Measurements from ENCODE around the gene DNAH6. TPM values are rescaled to one million over a fixed set of nuclear protein-coding genes. Genes with fewer than 3 reads are reported as not detected.

DNAH6 gene
- total RNA-seq, 2 experiments from 2014 or later = 0.21 to 0.54 TPM

- no peak for DNase-seq
- no peak overlapping the region for H3K27ac Mint-ChIP-seq
- H3K4me1 Mint-ChIP-seq = peaks cover 41% of the 10 kb centered on the region
- no peaks in the 10 kb centered on the region for H3K27me3 Mint-ChIP-seq
- peaks cover 3% of the 10 kb centered on the region for H3K9me3 Mint-ChIP-seq
- H3K4me3 Mint-ChIP-seq = no peak overlapping the region
- H3K36me3 Mint-ChIP-seq = peaks cover 55% of the 10 kb centered on the region
These were observed 307.5 kb downstream of the DNAH6 start for GRCh38 chr2:84823788-84824187.

- Mint-ChIP-seq H3K27me3 (no peaks in the 10 kb centered on the region), H3K4me1 (peaks cover 21% of the 10 kb centered on the region), H3K27ac (peak overlapping the region; percentile 49), H3K4me3 (no peak overlapping the region), H3K9me3 (peaks cover 3% of the 10 kb centered on the region), H3K36me3 (peaks cover 53% of the 10 kb centered on the region)
- no peak for DNase-seq
These were observed 311.8 kb downstream of the DNAH6 start for GRCh38 chr2:84827978-84828575.

DNA sequence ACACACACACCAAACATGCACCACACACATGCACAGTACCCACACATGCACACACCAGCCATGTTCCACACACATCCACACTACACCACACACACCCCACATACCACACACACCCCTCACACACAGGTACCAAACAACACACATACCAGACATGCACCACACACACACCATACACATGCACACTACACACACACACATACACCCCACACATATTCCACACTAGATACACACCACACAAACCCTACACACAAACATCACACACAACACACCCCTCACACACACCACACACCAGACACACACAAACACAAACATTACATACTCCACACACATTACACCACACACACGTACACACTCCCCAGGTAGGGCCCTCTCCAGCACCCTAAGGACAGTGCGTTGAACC, 313.4 kb downstream of the DNAH6 start:
- Mint-ChIP-seq H3K27ac (no peak overlapping the region), H3K4me1 (peaks cover 30% of the 10 kb centered on the region), H3K4me3 (no peak overlapping the region), H3K36me3 (peaks cover 43% of the 10 kb centered on the region), H3K27me3 (no peaks in the 10 kb centered on the region), H3K9me3 (peaks cover 3% of the 10 kb centered on the region)
- DNase-seq = no peak

- no peak for DNase-seq
- H3K9me3 Mint-ChIP-seq = peaks cover 3% of the 10 kb centered on the region
- H3K27me3 Mint-ChIP-seq = no peaks in the 10 kb centered on the region
- no peak overlapping the region for H3K4me3 Mint-ChIP-seq
- H3K4me1 Mint-ChIP-seq = peaks cover 30% of the 10 kb centered on the region
- H3K27ac Mint-ChIP-seq = no peak overlapping the region
- peaks cover 43% of the 10 kb centered on the region for H3K36me3 Mint-ChIP-seq
These were observed 313.8 kb downstream of the DNAH6 start for GRCh38 chr2:84830095-84830494.

- Mint-ChIP-seq H3K4me3 (no peak overlapping the region), H3K9me3 (peaks cover 5% of the 10 kb centered on the region), H3K4me1 (peaks cover 32% of the 10 kb centered on the region), H3K36me3 (peaks cover 46% of the 10 kb centered on the region), H3K27me3 (no peaks in the 10 kb centered on the region), H3K27ac (no peak overlapping the region)
- no peak for DNase-seq
These were observed 314.6 kb downstream of the DNAH6 start for GRCh38 chr2:84830758-84831500.

GRCh38 chr2:84832772-84833461, 316.6 kb downstream of the DNAH6 start:
- peak overlapping the region; percentile 93 for H3K27ac Mint-ChIP-seq
- peak; percentile 35 for DNase-seq
- peaks cover 37% of the 10 kb centered on the region for H3K4me1 Mint-ChIP-seq
- peaks cover 51% of the 10 kb centered on the region for H3K36me3 Mint-ChIP-seq
- no peaks in the 10 kb centered on the region for H3K27me3 Mint-ChIP-seq
- H3K9me3 Mint-ChIP-seq = peaks cover 15% of the 10 kb centered on the region
- peak overlapping the region; percentile 65 for H3K4me3 Mint-ChIP-seq

GRCh38 chr2:84833481-84834150, 317.3 kb downstream of the DNAH6 start:
- Mint-ChIP-seq H3K27me3 (no peaks in the 10 kb centered on the region), H3K27ac (peak overlapping the region; percentile 93), H3K36me3 (peaks cover 51% of the 10 kb centered on the region), H3K4me3 (peak overlapping the region; percentile 65), H3K9me3 (peaks cover 15% of the 10 kb centered on the region), H3K4me1 (peaks cover 34% of the 10 kb centered on the region)
- DNase-seq = no peak

DNA sequence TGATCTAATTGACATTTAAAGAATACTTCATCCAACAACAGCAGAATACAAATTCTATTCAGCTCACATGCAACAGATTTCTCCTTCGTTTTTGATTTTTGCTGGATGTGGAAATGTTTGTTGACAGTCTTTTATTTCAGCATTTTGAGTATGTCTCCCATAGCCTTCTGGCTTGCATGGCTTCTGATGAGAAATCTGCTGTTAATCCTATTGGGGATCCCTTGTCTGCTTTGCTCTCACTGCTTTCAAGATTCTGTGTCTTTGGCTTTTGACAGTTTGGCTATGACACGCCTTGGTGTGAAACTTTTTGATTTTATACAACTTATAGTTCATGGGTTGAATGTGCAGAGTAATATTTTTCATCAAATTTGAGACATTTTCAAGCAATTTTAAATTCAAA, 319.9 kb downstream of the DNAH6 start:
- Mint-ChIP-seq H3K27me3 (no peaks in the 10 kb centered on the region), H3K36me3 (peaks cover 70% of the 10 kb centered on the region), H3K27ac (no peak overlapping the region), H3K4me1 (peaks cover 56% of the 10 kb centered on the region), H3K4me3 (no peak overlapping the region), H3K9me3 (peaks cover 15% of the 10 kb centered on the region)
- no peak for DNase-seq

DNA sequence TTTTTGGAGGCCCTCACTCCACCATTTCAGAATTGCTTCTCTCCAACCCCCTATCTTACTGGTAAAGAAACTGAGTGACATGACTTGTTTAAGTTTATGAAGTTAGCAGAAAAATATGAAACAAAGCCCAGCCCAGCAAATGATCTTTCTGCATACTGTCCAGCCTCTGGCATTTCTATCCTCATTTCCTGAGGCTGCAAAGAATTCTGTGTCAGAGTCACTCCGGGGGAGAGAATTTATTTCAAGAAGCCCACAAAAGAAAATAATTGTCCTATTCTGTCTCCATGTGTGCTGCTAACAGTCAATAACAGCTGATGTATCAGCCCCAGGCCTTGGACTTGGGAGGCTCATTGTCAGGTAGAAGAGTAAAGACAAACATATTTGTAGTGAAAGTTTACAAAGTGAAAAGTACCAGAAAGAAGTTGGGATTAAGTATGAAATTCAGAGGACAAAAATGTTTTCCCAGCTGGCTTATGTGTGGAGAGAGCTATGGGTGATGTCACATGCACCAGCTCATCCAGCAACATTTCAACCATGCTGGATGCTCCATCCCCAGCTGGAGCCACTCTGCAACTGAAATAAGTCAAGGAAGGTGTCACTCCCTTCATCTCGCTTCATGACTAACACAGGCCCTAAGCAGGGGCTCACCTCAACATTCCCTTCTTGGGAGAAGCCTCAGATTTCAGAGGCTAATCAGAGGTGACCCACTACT, 322.3 kb downstream of the DNAH6 start:
- peaks cover 77% of the 10 kb centered on the region for H3K36me3 Mint-ChIP-seq
- H3K4me1 Mint-ChIP-seq = peaks cover 66% of the 10 kb centered on the region
- peaks cover 15% of the 10 kb centered on the region for H3K9me3 Mint-ChIP-seq
- H3K27ac Mint-ChIP-seq = peak overlapping the region; percentile 68
- no peak for DNase-seq
- H3K27me3 Mint-ChIP-seq = no peaks in the 10 kb centered on the region
- H3K4me3 Mint-ChIP-seq = no peak overlapping the region

GRCh38 chr2:84839851-84840250, 323.6 kb downstream of the DNAH6 start:
- no peak for DNase-seq
- Mint-ChIP-seq H3K4me3 (peak overlapping the region; percentile 76), H3K9me3 (peaks cover 18% of the 10 kb centered on the region), H3K36me3 (peaks cover 81% of the 10 kb centered on the region), H3K27ac (peak overlapping the region; percentile 86), H3K4me1 (peaks cover 73% of the 10 kb centered on the region), H3K27me3 (no peaks in the 10 kb centered on the region)

DNA sequence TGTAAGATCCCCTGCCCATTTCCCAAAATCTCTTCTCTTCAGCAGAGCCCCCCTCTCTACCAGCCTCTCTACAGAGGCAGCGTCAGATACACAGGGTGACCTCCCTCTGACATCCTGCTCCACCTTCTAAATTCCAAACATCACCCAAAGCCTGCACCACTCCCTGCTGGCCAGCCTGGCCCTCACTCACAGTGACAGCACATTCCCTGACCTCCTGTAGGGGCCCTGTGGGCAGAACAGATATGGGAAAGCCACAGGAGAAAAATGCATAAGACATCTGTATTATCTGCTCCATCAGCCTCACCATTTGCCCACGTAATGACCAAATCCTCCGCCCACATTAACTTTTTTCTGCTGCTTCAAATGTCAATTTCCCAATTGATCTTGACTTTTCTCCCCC, 324.0 kb downstream of the DNAH6 start:
- Mint-ChIP-seq H3K27ac (peak overlapping the region; percentile 86), H3K4me3 (peak overlapping the region; percentile 76), H3K4me1 (peaks cover 75% of the 10 kb centered on the region), H3K27me3 (no peaks in the 10 kb centered on the region), H3K9me3 (peaks cover 16% of the 10 kb centered on the region), H3K36me3 (peaks cover 78% of the 10 kb centered on the region)
- no peak for DNase-seq

- H3K27ac Mint-ChIP-seq = peak overlapping the region; percentile 86
- H3K27me3 Mint-ChIP-seq = no peaks in the 10 kb centered on the region
- H3K4me3 Mint-ChIP-seq = peak overlapping the region; percentile 11
- no peak for DNase-seq
- peaks cover 77% of the 10 kb centered on the region for H3K36me3 Mint-ChIP-seq
- H3K9me3 Mint-ChIP-seq = peaks cover 9% of the 10 kb centered on the region
- H3K4me1 Mint-ChIP-seq = peaks cover 80% of the 10 kb centered on the region
These were observed 325.3 kb downstream of the DNAH6 start for GRCh38 chr2:84841577-84841976.

GRCh38 chr2:84844141-84844540, 327.8 kb downstream of the DNAH6 start:
- Mint-ChIP-seq H3K27me3 (no peaks in the 10 kb centered on the region), H3K9me3 (peaks cover 3% of the 10 kb centered on the region), H3K36me3 (peaks cover 70% of the 10 kb centered on the region), H3K27ac (peak overlapping the region; percentile 99), H3K4me1 (peaks cover 91% of the 10 kb centered on the region), H3K4me3 (peak overlapping the region; percentile 49)
- no peak for DNase-seq

GRCh38 chr2:84846041-84846663, 329.9 kb downstream of the DNAH6 start:
- Mint-ChIP-seq H3K27ac (peak overlapping the region; percentile 99), H3K27me3 (no peaks in the 10 kb centered on the region), H3K4me1 (peaks cover 92% of the 10 kb centered on the region), H3K36me3 (peaks cover 71% of the 10 kb centered on the region), H3K9me3 (peaks cover 3% of the 10 kb centered on the region), H3K4me3 (peak overlapping the region; percentile 66)
- no peak for DNase-seq

All from activated naive CD8-positive, alpha-beta T cell treated with anti-CD3 and anti-CD28 coated beads for 36 hours (primary cell).